Liver (tissue), 9 donors: ENCODE results near the gene CASZ1. TPM values are rescaled to one million over a fixed set of nuclear protein-coding genes. Genes with fewer than 3 reads are reported as not detected.

Experiments
- DNase-seq: peaks from one replicate; pipeline ENCODE4 v3.0.0-alpha.2; 2017; ENCODE audit warnings: low spot score
- H3K27ac ChIP-seq, 2 donors: one replicate each; pipeline ENCODE4 v1.7.0; 2013; ENCODE audit warnings: inconsistent platforms in 2 of 2, low read length in 2 of 2, control low read depth in 1 of 2, low read depth in 1 of 2, mild to moderate bottlenecking in 1 of 2
- H3K27me3 ChIP-seq, 4 donors: one replicate each; pipeline versions ENCODE4 v1.6.1 to v1.7.0; 2013; ENCODE audit warnings: low read length in 3 of 4, inconsistent platforms in 1 of 4, mild to moderate bottlenecking in 1 of 4, moderate library complexity in 1 of 4; ENCODE audit not compliant: control insufficient read depth in 4 of 4, insufficient read depth in 4 of 4
- H3K36me3 ChIP-seq, 4 donors: one replicate each; pipeline versions ENCODE4 v1.6.1 to v1.7.0; 2013; ENCODE audit warnings: low read length in 3 of 4, mild to moderate bottlenecking in 3 of 4, low read depth in 1 of 4, moderate library complexity in 1 of 4; ENCODE audit not compliant: control insufficient read depth in 4 of 4, insufficient read depth in 3 of 4
- H3K4me1 ChIP-seq, 4 donors: one replicate each; pipeline versions ENCODE4 v1.6.1 to v1.7.0; 2013; ENCODE audit warnings: low read length in 3 of 4, mild to moderate bottlenecking in 3 of 4, moderate library complexity in 1 of 4; ENCODE audit not compliant: control insufficient read depth in 4 of 4, insufficient read depth in 4 of 4
- H3K4me3 ChIP-seq, 3 donors: one replicate each; pipeline versions ENCODE4 v1.6.1 to v1.7.0; 2013; ENCODE audit warnings: low read length in 3 of 3, control low read depth in 1 of 3, low read depth in 1 of 3, mild to moderate bottlenecking in 1 of 3
- H3K9ac ChIP-seq, 2 donors: one replicate each; pipeline ENCODE4 v1.7.0; 2013; ENCODE audit warnings: low read length in 2 of 2, mild to moderate bottlenecking in 2 of 2, moderate library complexity in 2 of 2, control low read depth in 1 of 2, low read depth in 1 of 2
- H3K9me3 ChIP-seq, 4 donors: one replicate each; pipeline versions ENCODE4 v1.6.1 to v1.7.0; 2013; ENCODE audit warnings: low read length in 3 of 4; ENCODE audit not compliant: control insufficient read depth in 4 of 4
- EGR1 ChIP-seq, 2 donors: IDR thresholded peaks; 2 replicates each; pipeline ENCODE4 v1.6.1; 2016 to 2018; ENCODE audit warnings: antibody characterized with exemption in 2 of 2, low read depth in 2 of 2
- FOXA1 ChIP-seq: IDR thresholded peaks from 2 replicates; pipeline ENCODE4 v1.6.1; 2016; ENCODE audit warnings: antibody characterized with exemption
- FOXA2 ChIP-seq: IDR thresholded peaks from 2 replicates; pipeline ENCODE4 v1.6.1; 2016; ENCODE audit warnings: antibody characterized with exemption
- GABPA ChIP-seq, 2 donors: IDR thresholded peaks in 1 of 2; conservative IDR thresholded peaks in 1 of 2; 2 replicates each; pipeline ENCODE4 v1.6.1; 2016; ENCODE audit warnings: antibody characterized with exemption in 2 of 2, mild to moderate bottlenecking in 1 of 2, moderate library complexity in 1 of 2
- HNF4A ChIP-seq, 2 donors: conservative IDR thresholded peaks; 2 replicates each; pipeline ENCODE4 v1.6.1; 2016; ENCODE audit warnings: antibody characterized with exemption in 2 of 2, mild to moderate bottlenecking in 2 of 2
- HNF4G ChIP-seq: IDR thresholded peaks from 2 replicates; pipeline ENCODE4 v1.6.1; 2016; ENCODE audit warnings: antibody characterized with exemption
- JUND ChIP-seq, 2 donors: IDR thresholded peaks; 2 replicates each; pipeline ENCODE4 v1.6.1; 2016; ENCODE audit warnings: antibody characterized with exemption in 2 of 2
- NR2F2 ChIP-seq: IDR thresholded peaks from 2 replicates; pipeline ENCODE4 v1.6.1; 2016; ENCODE audit warnings: antibody characterized with exemption
- RAD21 ChIP-seq, 2 donors: IDR thresholded peaks; 2 replicates each; pipeline ENCODE4 v1.6.1; 2016; ENCODE audit warnings: antibody characterized with exemption in 2 of 2, mild to moderate bottlenecking in 2 of 2
- RXRA ChIP-seq, 2 donors: IDR thresholded peaks; 2 replicates each; pipeline ENCODE4 v1.6.1; 2017 to 2018; ENCODE audit warnings: antibody characterized with exemption in 2 of 2, mild to moderate bottlenecking in 1 of 2
- SP1 ChIP-seq: IDR thresholded peaks from 2 replicates; pipeline ENCODE4 v1.6.1; 2018; ENCODE audit warnings: antibody characterized with exemption, mild to moderate bottlenecking
- TAF1 ChIP-seq: conservative IDR thresholded peaks from 2 replicates; pipeline ENCODE4 v1.6.1; 2016; ENCODE audit warnings: antibody characterized with exemption, mild to moderate bottlenecking
- YY1 ChIP-seq: IDR thresholded peaks from 2 replicates; pipeline ENCODE4 v1.6.1; 2016; ENCODE audit warnings: antibody characterized with exemption, mild to moderate bottlenecking
- WGBS: extraction: QIAGEN DNeasy Blood & Tissue Kit; methylation state at CpG from one replicate; pipeline ENCODE4 v1.1.7; 2013; 5-methylcytosine and 5-hydroxymethylcytosine counted together
- polyA plus RNA-seq, 2 donors: library from polyadenylated mRNA; stranded (reverse) in 1 of 2; unstranded in 1 of 2; fragments of 200-250 nt in 1 of 2; fragments of >200 nt in 1 of 2; fragmentation: Nextera tagmentation in 1 of 2; extraction: Ambion mirVana in 1 of 2; gene quantifications; one replicate each; pipeline versions ENCODE4 v1.2.1 to v1.2.3, GENCODE V29; 2013 to 2015
- total RNA-seq, 2 donors: library from RNA; depleted of rRNA; stranded (reverse); fragments of >200 nt; gene quantifications; one replicate each; pipeline ENCODE4 v1.2.3, GENCODE V29; 2014
- TF ChIP-seq, protein P1 (sequence below): IDR thresholded peaks from 2 replicates; pipeline ENCODE4 v1.6.1; 2016; ENCODE audit warnings: antibody characterized with exemption
- TF ChIP-seq, protein P2 (sequence below): IDR thresholded peaks from 2 replicates; pipeline ENCODE4 v1.6.1; 2016; ENCODE audit warnings: antibody characterized with exemption
- TF ChIP-seq, protein P3 (sequence below): IDR thresholded peaks from 2 replicates; pipeline ENCODE4 v1.6.1; 2016; ENCODE audit warnings: antibody characterized with exemption
- TF ChIP-seq, protein P4 (sequence below): IDR thresholded peaks from 2 replicates; pipeline ENCODE4 v1.6.1; 2016; ENCODE audit warnings: antibody characterized with exemption, mild to moderate bottlenecking
- TF ChIP-seq, protein P5 (sequence below): fragments of 150-350 bp; IDR thresholded peaks from 2 replicates; pipeline ENCODE4 v1.5.1; 2017; ENCODE audit warnings: improper control_type of control experiment, low read depth, low read length; ENCODE audit not compliant: missing input control
- donor health status: healthy.
- donor health status: healthy.
- donor health status: healthy.
- donor health status: healthy.
- donor health status: healthy.

CASZ1 gene
- total and polyA plus RNA-seq, 4 donors: 1.0 to 3.5 (median 1.9) TPM

DNA sequence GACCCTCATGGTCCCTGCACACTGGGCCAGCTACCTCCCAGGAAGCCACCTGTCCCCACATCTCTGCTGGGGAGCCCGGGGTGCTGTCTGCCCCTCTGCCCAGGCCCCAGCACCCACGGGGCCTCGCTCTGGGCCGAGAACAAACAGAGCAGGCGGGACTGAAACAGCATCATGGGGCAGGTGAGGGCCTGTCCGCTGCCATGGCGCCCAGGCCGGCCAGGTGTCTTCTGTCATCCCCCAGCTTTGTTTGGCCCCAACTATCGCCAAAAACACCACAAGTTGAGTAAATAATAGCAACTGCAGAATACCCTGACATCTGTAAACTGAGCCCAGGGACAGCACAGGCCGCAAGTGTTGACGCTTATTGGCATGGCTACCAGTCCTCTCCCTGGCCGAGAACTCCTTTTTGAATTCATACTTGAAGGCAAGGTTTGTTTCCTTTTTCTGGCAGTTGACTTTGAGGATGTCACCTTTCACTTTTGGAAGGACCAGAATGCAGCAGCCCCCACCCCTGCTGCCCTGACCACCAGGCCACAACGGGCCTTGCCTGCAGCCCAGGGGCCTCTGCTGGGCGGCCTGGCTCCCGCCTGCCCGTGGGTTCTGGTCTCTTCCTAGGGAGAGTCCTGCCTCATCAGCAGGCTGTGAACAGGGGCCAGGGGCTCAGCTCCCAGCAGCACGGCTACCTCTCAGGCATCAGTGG is 152.7 kb downstream of the CASZ1 start:
- H3K4me3 ChIP-seq: no peak overlapping the region
- no peak overlapping the region for H3K27ac ChIP-seq
- H3K9ac ChIP-seq: no peak overlapping the region
- peaks cover 0 to 18% (median 3%) of the 10 kb centered on the region in 4 donors for H3K36me3 ChIP-seq
- H3K9me3 ChIP-seq: no peaks in the 10 kb centered on the region
- TF ChIP-seq TAF1: no peak
- no peak for TF ChIP-seq SP1
- no peak for TF ChIP-seq RAD21 (IDR thresholded peaks at IDR 0.05)
- TF ChIP-seq, protein P1, sequence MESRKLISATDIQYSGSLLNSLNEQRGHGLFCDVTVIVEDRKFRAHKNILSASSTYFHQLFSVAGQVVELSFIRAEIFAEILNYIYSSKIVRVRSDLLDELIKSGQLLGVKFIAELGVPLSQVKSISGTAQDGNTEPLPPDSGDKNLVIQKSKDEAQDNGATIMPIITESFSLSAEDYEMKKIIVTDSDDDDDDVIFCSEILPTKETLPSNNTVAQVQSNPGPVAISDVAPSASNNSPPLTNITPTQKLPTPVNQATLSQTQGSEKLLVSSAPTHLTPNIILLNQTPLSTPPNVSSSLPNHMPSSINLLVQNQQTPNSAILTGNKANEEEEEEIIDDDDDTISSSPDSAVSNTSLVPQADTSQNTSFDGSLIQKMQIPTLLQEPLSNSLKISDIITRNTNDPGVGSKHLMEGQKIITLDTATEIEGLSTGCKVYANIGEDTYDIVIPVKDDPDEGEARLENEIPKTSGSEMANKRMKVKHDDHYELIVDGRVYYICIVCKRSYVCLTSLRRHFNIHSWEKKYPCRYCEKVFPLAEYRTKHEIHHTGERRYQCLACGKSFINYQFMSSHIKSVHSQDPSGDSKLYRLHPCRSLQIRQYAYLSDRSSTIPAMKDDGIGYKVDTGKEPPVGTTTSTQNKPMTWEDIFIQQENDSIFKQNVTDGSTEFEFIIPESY: no peak
- TF ChIP-seq FOXA2: no peak
- TF ChIP-seq EGR1 (IDR thresholded peaks at IDR 0.05; ENCODE audit: low read depth in 2 of 2): no peak
- TF ChIP-seq HNF4A (conservative IDR thresholded peaks at IDR 0.05): no peak
- TF ChIP-seq, protein P2, sequence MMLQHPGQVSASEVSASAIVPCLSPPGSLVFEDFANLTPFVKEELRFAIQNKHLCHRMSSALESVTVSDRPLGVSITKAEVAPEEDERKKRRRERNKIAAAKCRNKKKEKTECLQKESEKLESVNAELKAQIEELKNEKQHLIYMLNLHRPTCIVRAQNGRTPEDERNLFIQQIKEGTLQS: no peak
- TF ChIP-seq, protein P3, sequence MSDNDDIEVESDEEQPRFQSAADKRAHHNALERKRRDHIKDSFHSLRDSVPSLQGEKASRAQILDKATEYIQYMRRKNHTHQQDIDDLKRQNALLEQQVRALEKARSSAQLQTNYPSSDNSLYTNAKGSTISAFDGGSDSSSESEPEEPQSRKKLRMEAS: no peak
- TF ChIP-seq GABPA (IDR thresholded peaks at IDR 0.05 in 1 of 2, conservative IDR thresholded peaks at IDR 0.05 in 1 of 2): no peak
- TF ChIP-seq, protein P4, sequence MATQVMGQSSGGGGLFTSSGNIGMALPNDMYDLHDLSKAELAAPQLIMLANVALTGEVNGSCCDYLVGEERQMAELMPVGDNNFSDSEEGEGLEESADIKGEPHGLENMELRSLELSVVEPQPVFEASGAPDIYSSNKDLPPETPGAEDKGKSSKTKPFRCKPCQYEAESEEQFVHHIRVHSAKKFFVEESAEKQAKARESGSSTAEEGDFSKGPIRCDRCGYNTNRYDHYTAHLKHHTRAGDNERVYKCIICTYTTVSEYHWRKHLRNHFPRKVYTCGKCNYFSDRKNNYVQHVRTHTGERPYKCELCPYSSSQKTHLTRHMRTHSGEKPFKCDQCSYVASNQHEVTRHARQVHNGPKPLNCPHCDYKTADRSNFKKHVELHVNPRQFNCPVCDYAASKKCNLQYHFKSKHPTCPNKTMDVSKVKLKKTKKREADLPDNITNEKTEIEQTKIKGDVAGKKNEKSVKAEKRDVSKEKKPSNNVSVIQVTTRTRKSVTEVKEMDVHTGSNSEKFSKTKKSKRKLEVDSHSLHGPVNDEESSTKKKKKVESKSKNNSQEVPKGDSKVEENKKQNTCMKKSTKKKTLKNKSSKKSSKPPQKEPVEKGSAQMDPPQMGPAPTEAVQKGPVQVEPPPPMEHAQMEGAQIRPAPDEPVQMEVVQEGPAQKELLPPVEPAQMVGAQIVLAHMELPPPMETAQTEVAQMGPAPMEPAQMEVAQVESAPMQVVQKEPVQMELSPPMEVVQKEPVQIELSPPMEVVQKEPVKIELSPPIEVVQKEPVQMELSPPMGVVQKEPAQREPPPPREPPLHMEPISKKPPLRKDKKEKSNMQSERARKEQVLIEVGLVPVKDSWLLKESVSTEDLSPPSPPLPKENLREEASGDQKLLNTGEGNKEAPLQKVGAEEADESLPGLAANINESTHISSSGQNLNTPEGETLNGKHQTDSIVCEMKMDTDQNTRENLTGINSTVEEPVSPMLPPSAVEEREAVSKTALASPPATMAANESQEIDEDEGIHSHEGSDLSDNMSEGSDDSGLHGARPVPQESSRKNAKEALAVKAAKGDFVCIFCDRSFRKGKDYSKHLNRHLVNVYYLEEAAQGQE: no peak
- no peak for TF ChIP-seq JUND (IDR thresholded peaks at IDR 0.05)
- TF ChIP-seq, protein P5, sequence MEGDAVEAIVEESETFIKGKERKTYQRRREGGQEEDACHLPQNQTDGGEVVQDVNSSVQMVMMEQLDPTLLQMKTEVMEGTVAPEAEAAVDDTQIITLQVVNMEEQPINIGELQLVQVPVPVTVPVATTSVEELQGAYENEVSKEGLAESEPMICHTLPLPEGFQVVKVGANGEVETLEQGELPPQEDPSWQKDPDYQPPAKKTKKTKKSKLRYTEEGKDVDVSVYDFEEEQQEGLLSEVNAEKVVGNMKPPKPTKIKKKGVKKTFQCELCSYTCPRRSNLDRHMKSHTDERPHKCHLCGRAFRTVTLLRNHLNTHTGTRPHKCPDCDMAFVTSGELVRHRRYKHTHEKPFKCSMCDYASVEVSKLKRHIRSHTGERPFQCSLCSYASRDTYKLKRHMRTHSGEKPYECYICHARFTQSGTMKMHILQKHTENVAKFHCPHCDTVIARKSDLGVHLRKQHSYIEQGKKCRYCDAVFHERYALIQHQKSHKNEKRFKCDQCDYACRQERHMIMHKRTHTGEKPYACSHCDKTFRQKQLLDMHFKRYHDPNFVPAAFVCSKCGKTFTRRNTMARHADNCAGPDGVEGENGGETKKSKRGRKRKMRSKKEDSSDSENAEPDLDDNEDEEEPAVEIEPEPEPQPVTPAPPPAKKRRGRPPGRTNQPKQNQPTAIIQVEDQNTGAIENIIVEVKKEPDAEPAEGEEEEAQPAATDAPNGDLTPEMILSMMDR: no peak
- TF ChIP-seq FOXA1: no peak
- no peak for TF ChIP-seq RXRA (IDR thresholded peaks at IDR 0.05)
- no peak for TF ChIP-seq NR2F2
- TF ChIP-seq YY1: no peak
- no peak for TF ChIP-seq HNF4G
- WGBS: 94% methylated on average over 17 of the region's 17 CpGs
- DNase-seq: no peak
- H3K27me3 ChIP-seq: no peaks in the 10 kb centered on the region
- H3K4me1 ChIP-seq: no peaks in the 10 kb centered on the region
